HEK293T (cell line): ENCODE measurements around the gene ZSCAN10.

Experiments
- FOXA1 ChIP-seq: fragments of 450-650 bp; IDR thresholded peaks from 2 replicates; pipeline ENCODE4 v1.6.1; 2016; ENCODE audit warnings: mild to moderate bottlenecking
- SP1 ChIP-seq: fragments of 450-650 bp; IDR thresholded peaks from 2 replicates; pipeline ENCODE4 v1.6.1; 2017

- TF ChIP-seq FOXA1 (no peak), SP1 (no peak)
Measured at GRCh38 chr16:3066440-3066748, 32.7 kb downstream of the ZSCAN10 start.
